ENCODE data around the gene PCYT1A. TPM values are rescaled to one million over a fixed set of nuclear protein-coding genes. Genes with fewer than 3 reads are reported as not detected.

Gene PCYT1A
- total RNA-seq (2022) (64.5 and 78.1 TPM in 2 replicates), Bru-seq, nascent RNA (percentile 81 among the genes with signal in this experiment), BruChase-seq, experiment 1, labeled RNA remaining after a 6-hour chase (percentile 97 among the genes with signal in this experiment), BruChase-seq, experiment 2, labeled RNA remaining after a 2-hour chase (percentile 94 among the genes with signal in this experiment)
- long read RNA-seq, transcript PCYT1A-206 (9 exons, 1,482 nt), result major isoform, 27 of 67 reads
- long read RNA-seq, partial matches to known transcripts, result 4 of 67 reads
- long read RNA-seq, other reads (novel, unspliced or antisense), result 35 of 67 reads

DNA sequence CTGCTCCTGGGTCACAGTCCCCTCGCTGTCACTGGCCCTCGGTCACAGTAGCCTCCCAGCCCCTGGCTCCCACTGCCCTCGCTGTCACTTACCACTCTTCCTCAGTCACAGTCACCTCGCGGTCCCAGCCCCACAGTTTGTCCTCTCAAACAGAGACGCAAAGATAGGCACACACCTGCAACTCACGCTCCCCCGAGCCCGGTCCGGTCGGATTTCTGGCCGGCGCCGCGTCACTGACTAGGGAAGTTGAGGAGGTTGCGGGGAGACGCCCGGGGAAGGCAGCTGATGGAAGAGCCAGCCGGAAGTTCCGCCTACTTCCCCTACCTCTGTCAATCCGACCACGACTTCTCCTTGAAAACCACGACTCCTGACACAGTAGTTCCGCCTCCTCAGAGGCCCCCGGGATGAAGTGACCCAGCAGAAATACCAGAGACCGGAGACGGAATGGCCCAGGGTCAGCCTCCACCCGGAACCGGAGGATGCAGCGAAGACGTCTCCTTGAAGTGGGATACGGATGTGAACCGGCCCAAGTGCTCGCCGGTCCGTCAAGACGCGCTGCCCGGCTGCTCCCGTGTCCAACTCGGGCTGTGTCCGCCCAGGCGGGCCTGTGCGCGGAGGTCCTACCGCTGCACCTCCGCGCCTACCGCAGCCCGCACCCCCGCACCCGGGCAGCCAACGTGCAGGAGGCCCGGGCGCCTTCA is at the start of gene PCYT1A:
Gene PCYT1A, minus strand, starts transcription at position 287 of the 701 bp plus-strand sequence. CDS start 17,195 bp downstream, outside the sequence.
- ChIA-PET CTCF (no interaction called here), POLR2A (interaction anchor here (0.6 to 3.1 kb wide), 12 partner anchors 8 to 655 kb away, joined by 3 to 13 read pairs (median 4); partner anchors contain the start of genes NCBP2 and UBXN7)
- peak within 1 kb of the TSS; percentile 100 for H3K4me3 Mint-ChIP-seq (ENCODE audit: unreplicated experiment)
- intact Hi-C loops (cut with micrococcal nuclease), result no loop called here
- peak; percentile 96 for DNase-seq (ENCODE audit: unreplicated experiment)
- TSS peak; percentile 74 for BruUV-seq (replicated peaks)
- no peaks in the 10 kb centered on the region for H3K27me3 Mint-ChIP-seq (ENCODE audit: insufficient read depth, unreplicated experiment)
- H3K27ac Mint-ChIP-seq (ENCODE audit: low read depth, unreplicated experiment), result peak within 1 kb of the TSS; percentile 99
- H3K4me1 Mint-ChIP-seq (ENCODE audit: insufficient read depth, unreplicated experiment), result peaks cover 26% of the 10 kb centered on the region
- no peaks in the 10 kb centered on the region for H3K9me3 Mint-ChIP-seq (ENCODE audit: unreplicated experiment)
- peaks cover 20% of the 10 kb centered on the region for H3K36me3 Mint-ChIP-seq (ENCODE audit: insufficient read depth, unreplicated experiment)
- TF ChIP-seq, protein P1, sequence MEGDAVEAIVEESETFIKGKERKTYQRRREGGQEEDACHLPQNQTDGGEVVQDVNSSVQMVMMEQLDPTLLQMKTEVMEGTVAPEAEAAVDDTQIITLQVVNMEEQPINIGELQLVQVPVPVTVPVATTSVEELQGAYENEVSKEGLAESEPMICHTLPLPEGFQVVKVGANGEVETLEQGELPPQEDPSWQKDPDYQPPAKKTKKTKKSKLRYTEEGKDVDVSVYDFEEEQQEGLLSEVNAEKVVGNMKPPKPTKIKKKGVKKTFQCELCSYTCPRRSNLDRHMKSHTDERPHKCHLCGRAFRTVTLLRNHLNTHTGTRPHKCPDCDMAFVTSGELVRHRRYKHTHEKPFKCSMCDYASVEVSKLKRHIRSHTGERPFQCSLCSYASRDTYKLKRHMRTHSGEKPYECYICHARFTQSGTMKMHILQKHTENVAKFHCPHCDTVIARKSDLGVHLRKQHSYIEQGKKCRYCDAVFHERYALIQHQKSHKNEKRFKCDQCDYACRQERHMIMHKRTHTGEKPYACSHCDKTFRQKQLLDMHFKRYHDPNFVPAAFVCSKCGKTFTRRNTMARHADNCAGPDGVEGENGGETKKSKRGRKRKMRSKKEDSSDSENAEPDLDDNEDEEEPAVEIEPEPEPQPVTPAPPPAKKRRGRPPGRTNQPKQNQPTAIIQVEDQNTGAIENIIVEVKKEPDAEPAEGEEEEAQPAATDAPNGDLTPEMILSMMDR (IDR thresholded peaks at IDR 0.05; ENCODE audit: unreplicated experiment), result no peak

- Mint-ChIP-seq H3K4me1 (ENCODE audit: insufficient read depth, unreplicated experiment) (peaks cover 16% of the 10 kb centered on the region), H3K27ac (ENCODE audit: low read depth, unreplicated experiment) (no peak overlapping the region), H3K36me3 (ENCODE audit: insufficient read depth, unreplicated experiment) (no peaks in the 10 kb centered on the region), H3K27me3 (ENCODE audit: insufficient read depth, unreplicated experiment) (no peaks in the 10 kb centered on the region), H3K9me3 (ENCODE audit: unreplicated experiment) (no peaks in the 10 kb centered on the region), H3K4me3 (ENCODE audit: unreplicated experiment) (no peak overlapping the region)
- no TSS peak for BruUV-seq (replicated peaks)
- POLR2A ChIA-PET, result interaction anchor here (0.6 to 4.7 kb wide), 5 partner anchors 17 to 166 kb away, joined by 3 to 72 read pairs (median 4); partner anchors contain the start of genes DYNLT2B, RNF168 and UBXN7
- TF ChIP-seq, protein P1 (IDR thresholded peaks at IDR 0.05; ENCODE audit: unreplicated experiment), result no peak
- intact Hi-C loops (cut with micrococcal nuclease), result loop anchor here (5.0 kb wide), 1 partner anchor 166 kb away; the partner anchor contains the start of gene RNF168
- CTCF ChIA-PET, result interaction anchor here (0.5 kb wide), 1 partner anchor 87 kb away, joined by 3 read pairs; no protein-coding TSS in a partner anchor
- DNase-seq (ENCODE audit: unreplicated experiment), result peak; percentile 80
These were observed 49.0 kb upstream of the PCYT1A start for GRCh38 chr3:196336319-196337145.

GRCh38 chr3:196335503-196335948 is 48.0 kb upstream of the PCYT1A start:
- Mint-ChIP-seq H3K4me3 (ENCODE audit: unreplicated experiment) (no peak overlapping the region), H3K27me3 (ENCODE audit: insufficient read depth, unreplicated experiment) (no peaks in the 10 kb centered on the region), H3K36me3 (ENCODE audit: insufficient read depth, unreplicated experiment) (no peaks in the 10 kb centered on the region), H3K4me1 (ENCODE audit: insufficient read depth, unreplicated experiment) (peaks cover 16% of the 10 kb centered on the region), H3K9me3 (ENCODE audit: unreplicated experiment) (no peaks in the 10 kb centered on the region), H3K27ac (ENCODE audit: low read depth, unreplicated experiment) (no peak overlapping the region)
- no peak for DNase-seq (ENCODE audit: unreplicated experiment)
- ChIA-PET POLR2A (interaction anchor here (4.7 kb wide), 1 partner anchor 16 kb away, joined by 72 read pairs; the partner anchor contains the start of gene DYNLT2B), CTCF (no interaction called here)
- intact Hi-C loops (cut with micrococcal nuclease), result loop anchor here (5.0 kb wide), 1 partner anchor 167 kb away; the partner anchor contains the start of gene RNF168
- TF ChIP-seq, protein P1 (IDR thresholded peaks at IDR 0.05; ENCODE audit: unreplicated experiment), result no peak
- BruUV-seq (replicated peaks), result no TSS peak

Data from MCF 10A (cell line).